Measurements from ENCODE around the gene ABI1. TPM values are rescaled to one million over a fixed set of nuclear protein-coding genes. Genes with fewer than 3 reads are reported as not detected.

ABI1 gene
- total RNA-seq, 1 donor from 2014 or later = 45.5 TPM

DNA sequence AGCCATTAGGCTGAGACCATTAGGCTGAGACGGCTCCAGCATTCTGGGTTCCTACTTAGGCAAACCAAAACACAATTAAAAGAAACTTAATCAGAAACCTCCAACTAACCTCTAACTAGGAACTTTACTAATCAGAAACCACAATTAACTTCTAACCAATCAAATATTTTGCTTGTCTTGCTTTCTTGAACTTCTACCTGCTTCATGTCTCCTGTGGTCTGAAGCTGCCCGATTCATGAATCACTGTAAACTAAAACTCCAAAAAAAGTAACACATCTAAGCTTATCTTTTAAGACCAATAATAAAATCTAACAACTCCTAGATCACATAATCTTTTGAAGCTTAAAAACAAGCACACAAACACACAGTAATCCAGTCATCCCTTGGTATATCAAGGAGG is 87.1 kb downstream of the ABI1 start:
- no peak for TF ChIP-seq CTCF (conservative IDR thresholded peaks at IDR 0.05)
- H3K27ac Mint-ChIP-seq = no peak overlapping the region
- H3K36me3 Mint-ChIP-seq = no peaks in the 10 kb centered on the region
- H3K4me3 Mint-ChIP-seq = no peak overlapping the region
- no peak for DNase-seq (ENCODE audit: extremely low spot score, unreplicated experiment)
- no peaks in the 10 kb centered on the region for H3K4me1 Mint-ChIP-seq (ENCODE audit: unreplicated experiment)
- H3K9me3 Mint-ChIP-seq = no peaks in the 10 kb centered on the region
- no peaks in the 10 kb centered on the region for H3K27me3 Mint-ChIP-seq

DNA sequence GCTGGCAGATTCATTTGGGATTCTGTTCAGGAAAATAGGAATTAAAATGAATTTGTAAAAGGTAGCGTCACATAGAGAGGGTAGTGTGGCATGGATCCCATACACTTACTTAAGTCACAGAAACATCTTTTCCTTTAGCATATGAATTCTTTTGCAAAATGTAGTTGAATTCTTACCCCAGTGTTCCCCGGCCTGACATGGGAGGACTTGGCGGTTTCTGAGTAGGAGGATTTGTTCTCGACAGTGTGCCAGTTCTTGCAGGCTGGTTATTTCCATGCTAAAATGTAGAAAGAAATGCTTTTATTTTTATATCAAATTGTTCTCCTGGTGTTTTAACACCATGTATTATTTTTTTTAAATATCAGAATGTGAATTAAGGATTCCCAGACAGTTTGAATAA is 90.7 kb downstream of the ABI1 start:
- no peaks in the 10 kb centered on the region for H3K4me1 Mint-ChIP-seq (ENCODE audit: unreplicated experiment)
- no peak overlapping the region for H3K27ac Mint-ChIP-seq
- DNase-seq (ENCODE audit: extremely low spot score, unreplicated experiment) = no peak
- no peak for TF ChIP-seq CTCF (conservative IDR thresholded peaks at IDR 0.05)
- no peaks in the 10 kb centered on the region for H3K36me3 Mint-ChIP-seq
- no peaks in the 10 kb centered on the region for H3K9me3 Mint-ChIP-seq
- no peaks in the 10 kb centered on the region for H3K27me3 Mint-ChIP-seq
- no peak overlapping the region for H3K4me3 Mint-ChIP-seq

- TF ChIP-seq CTCF (conservative IDR thresholded peaks at IDR 0.05) = no peak
- H3K4me3 Mint-ChIP-seq = no peak overlapping the region
- H3K9me3 Mint-ChIP-seq = no peaks in the 10 kb centered on the region
- H3K36me3 Mint-ChIP-seq = no peaks in the 10 kb centered on the region
- DNase-seq (ENCODE audit: extremely low spot score, unreplicated experiment) = no peak
- no peak overlapping the region for H3K27ac Mint-ChIP-seq
- no peaks in the 10 kb centered on the region for H3K27me3 Mint-ChIP-seq
- no peaks in the 10 kb centered on the region for H3K4me1 Mint-ChIP-seq (ENCODE audit: unreplicated experiment)
These were observed 95.2 kb downstream of the ABI1 start for GRCh38 chr10:26765549-26765948.

GRCh38 chr10:26759008-26759407 is 101.8 kb downstream of the ABI1 start:
- H3K27me3 Mint-ChIP-seq = no peaks in the 10 kb centered on the region
- no peak for TF ChIP-seq CTCF (conservative IDR thresholded peaks at IDR 0.05)
- H3K4me3 Mint-ChIP-seq = no peak overlapping the region
- DNase-seq (ENCODE audit: extremely low spot score, unreplicated experiment) = no peak
- no peaks in the 10 kb centered on the region for H3K9me3 Mint-ChIP-seq
- peaks cover 8% of the 10 kb centered on the region for H3K36me3 Mint-ChIP-seq
- no peak overlapping the region for H3K27ac Mint-ChIP-seq
- H3K4me1 Mint-ChIP-seq (ENCODE audit: unreplicated experiment) = peaks cover 12% of the 10 kb centered on the region

DNA sequence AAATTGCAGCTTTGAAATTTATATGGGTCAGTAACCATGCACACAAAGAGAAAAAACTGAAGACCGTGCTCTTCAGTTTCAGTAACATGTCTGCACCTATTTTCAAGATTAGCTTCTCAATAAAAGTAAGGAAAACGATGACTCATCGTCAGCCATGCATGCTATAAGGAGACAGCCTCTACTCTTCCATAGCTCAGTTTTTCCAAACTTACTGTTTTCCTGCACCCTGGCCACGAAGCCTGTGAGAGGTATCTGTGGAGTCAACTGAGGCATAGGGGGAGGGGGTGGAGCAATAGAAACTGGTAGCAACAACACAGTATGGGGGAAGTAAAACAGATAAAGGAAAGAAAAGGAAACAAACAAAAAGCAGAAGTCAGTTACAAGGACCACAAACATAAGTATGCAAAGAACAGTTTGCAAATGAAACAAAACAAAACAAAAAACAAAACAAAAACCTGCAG is 105.3 kb downstream of the ABI1 start:
- no peaks in the 10 kb centered on the region for H3K9me3 Mint-ChIP-seq
- no peak overlapping the region for H3K27ac Mint-ChIP-seq
- H3K27me3 Mint-ChIP-seq = no peaks in the 10 kb centered on the region
- TF ChIP-seq CTCF (conservative IDR thresholded peaks at IDR 0.05) = no peak
- no peak overlapping the region for H3K4me3 Mint-ChIP-seq
- H3K36me3 Mint-ChIP-seq = peaks cover 14% of the 10 kb centered on the region
- peaks cover 12% of the 10 kb centered on the region for H3K4me1 Mint-ChIP-seq (ENCODE audit: unreplicated experiment)
- no peak for DNase-seq (ENCODE audit: extremely low spot score, unreplicated experiment)

DNA sequence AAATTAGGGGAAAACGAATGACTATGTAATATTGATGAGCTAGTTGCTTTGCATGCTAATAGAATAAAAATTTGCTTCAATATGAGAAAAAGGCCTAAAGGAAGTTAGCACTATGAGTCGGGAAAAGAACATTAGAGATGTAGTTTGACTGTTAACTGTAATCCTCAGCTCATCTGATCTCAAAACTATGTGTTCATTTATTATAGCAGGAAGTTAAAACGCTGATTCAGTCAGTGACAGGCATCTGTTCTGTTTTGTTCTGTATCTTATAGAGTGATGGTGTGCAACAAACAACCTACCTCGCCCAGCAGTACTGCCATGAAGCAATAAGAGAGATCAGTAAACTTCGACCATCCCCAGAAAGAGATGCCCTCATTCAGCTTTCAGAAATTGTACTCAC is 114.7 kb downstream of the ABI1 start:
- Mint-ChIP-seq H3K27me3 (no peaks in the 10 kb centered on the region), H3K4me3 (no peak overlapping the region), H3K36me3 (peaks cover 16% of the 10 kb centered on the region), H3K9me3 (no peaks in the 10 kb centered on the region), H3K27ac (no peak overlapping the region), H3K4me1 (ENCODE audit: unreplicated experiment) (no peaks in the 10 kb centered on the region)
- no peak for DNase-seq (ENCODE audit: extremely low spot score, unreplicated experiment)
- no peak for TF ChIP-seq CTCF (conservative IDR thresholded peaks at IDR 0.05)
